GM21381 (cell line): Measurements from ENCODE around the gene SLC39A6.
"Not testable (repeated sequence)": the region's sequence is repeated elsewhere in the genome, so short reads cannot be mapped to it uniquely, and the experiment has no call there.

Source experiments
- ATAC-seq: cut with Tn5 transposase; IDR thresholded peaks from one replicate; pipeline ENCODE4 v1.9.1; 2021; ENCODE audit warnings: mild to moderate bottlenecking, moderate library complexity; ENCODE audit not compliant: unreplicated experiment

The SLC39A6 gene

GRCh38 chr18:36066001-36066400 lies 63.1 kb downstream of the SLC39A6 start:
- no peak for ATAC-seq

- ATAC-seq, result not testable (repeated sequence)
These were observed 64.4 kb downstream of the SLC39A6 start for GRCh38 chr18:36064809-36065079.

GRCh38 chr18:36064027-36064808 lies 64.9 kb downstream of the SLC39A6 start:
- no peak for ATAC-seq

- no peak for ATAC-seq
These were observed 70.5 kb downstream of the SLC39A6 start for GRCh38 chr18:36058674-36059073.
